PC-3 (cell line): ENCODE measurements around the gene SLC10A7.

Experiments
- CTCF ChIP-seq: fragments of 300-600 bp; sonication (generic); conservative IDR thresholded peaks from 2 replicates; pipeline ENCODE4 v1.5.1; 2017; ENCODE audit warnings: antibody characterized with exemption, low read depth, mild to moderate bottlenecking, low read length
- EZH2 ChIP-seq: fragments of 300-600 bp; sonication (generic); IDR thresholded peaks from one replicate; pipeline ENCODE4 v1.6.1; 2017; ENCODE audit warnings: antibody characterized with exemption, mild to moderate bottlenecking, low read length; ENCODE audit not compliant: unreplicated experiment

DNA sequence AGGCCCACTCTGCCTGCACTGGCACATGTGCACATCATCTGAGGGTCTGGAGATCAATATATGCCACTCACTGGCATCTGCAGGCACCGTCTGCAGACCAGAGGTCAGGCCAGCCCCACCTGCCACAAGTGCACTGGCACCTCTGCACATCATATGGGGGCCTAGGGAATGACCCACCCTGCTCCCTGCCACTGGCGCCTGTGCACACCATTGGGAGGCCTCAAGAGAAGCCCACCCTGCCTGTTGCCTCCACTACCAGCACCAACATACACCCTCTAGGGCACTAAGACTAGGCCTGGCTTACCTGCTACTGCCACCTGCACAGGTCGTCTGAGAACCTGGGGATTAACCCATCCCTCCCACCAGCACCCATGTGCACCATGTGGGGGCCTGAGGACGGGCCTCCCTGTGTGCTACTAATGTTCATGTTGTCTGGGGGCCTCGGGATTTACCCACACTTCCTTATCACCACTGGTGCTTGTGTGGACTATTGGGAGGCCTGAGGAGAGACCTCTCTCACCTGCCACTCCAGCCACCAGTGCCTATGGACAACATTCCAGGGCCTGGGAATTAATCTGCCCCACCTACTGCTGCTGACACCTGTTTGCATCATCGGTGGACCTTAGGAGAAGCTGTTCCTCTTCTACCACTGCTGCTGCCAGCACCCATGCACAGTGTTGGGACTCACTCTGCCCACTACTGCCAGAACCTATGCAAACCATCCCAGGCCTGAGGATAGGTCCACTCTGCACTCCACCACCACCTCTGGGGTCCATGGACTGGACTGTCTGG is 193.7 kb downstream of the SLC10A7 start:
- TF ChIP-seq CTCF (no peak), EZH2 (no peak)
